Measurements from ENCODE around the gene TAB2.

TAB2 gene

GRCh38 chr6:149317644-149318571 is at the start of gene TAB2:
Gene TAB2, plus strand, starts transcription at chr6:149317712. Its CDS starts 52,286 bp downstream, at chr6:149369998.
- DNase-seq = no peak

GRCh38 chr6:149268146-149268545 is 49.4 kb upstream of the TAB2 start:
- DNase-seq = no peak

DNA sequence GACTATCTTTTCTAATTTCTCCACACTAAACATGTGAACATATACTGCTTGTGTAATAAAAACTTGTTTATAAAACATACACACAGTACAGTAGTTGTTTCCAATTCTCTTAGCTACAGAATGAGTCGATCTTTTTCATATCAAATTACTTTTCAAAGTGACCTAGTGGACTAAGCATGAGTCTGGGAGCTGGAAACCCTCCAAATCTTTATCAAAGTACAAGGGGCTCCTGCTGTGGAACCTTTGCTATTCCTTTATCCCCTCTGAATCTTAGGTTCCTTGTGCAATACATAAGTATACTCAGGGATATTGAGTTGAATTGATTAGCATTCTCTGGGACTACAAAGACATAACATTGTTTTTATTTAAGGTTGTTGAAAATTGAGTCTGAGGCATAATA is 48.7 kb upstream of the TAB2 start:
- no peak for DNase-seq

DNA sequence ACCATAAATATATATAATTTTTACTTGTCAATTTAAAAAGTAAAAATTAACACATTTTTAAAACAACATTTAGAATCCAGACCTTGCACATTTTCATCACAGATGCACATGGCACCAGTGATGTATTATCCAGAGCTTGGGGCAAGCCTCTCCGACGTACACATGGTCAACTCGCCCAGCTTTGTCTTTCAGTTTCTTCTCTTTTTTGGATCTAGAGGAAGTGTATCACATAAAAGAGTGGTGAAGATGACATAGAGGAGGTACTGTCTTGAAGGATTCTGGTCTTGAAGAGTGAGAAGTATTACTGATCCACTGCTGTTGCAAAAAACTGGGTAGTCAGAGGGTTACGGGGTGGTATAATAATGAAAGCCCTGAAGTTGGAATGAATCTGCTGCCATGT is 46.9 kb upstream of the TAB2 start:
- DNase-seq = no peak

GRCh38 chr6:149271348-149272340 is 45.9 kb upstream of the TAB2 start:
- peak; percentile 50 for DNase-seq

GRCh38 chr6:149273318-149273717 is 44.2 kb upstream of the TAB2 start:
- DNase-seq = no peak

DNA sequence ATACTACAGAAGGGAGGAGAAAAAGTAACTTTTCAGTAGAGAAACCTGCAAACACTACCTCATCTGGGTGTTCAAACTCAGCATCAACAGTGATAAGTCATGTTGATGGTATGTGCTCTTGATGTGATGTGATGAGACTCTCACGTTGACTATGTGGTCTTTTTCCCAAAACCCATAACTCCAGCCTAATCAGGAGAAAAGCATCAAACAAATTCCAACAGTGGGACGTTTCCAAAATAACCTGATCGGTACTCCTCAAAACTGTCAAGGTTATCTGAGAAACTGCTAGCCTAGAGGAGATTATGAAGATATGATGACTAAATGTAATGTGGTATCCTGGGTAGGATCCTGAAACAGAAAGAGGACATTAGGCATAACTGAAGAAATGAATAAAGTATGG is 41.9 kb upstream of the TAB2 start:
- no peak for DNase-seq

DNA sequence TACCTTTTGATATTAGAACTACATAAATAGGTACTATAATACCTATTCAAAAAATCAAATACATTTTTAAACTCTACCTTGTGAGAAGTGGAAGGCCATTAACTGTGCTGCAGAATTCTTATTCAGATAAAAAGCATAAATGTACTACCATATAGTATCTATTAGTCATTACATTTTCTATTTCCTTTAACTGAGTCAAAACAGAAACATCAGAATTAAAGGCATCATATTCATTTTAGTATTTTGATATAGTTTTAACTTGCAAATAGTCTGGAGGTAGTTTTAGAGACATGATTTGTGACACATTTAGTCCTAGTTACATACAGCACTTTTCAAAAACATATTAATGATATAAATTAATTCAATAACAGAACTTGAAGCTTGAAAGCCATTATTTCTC is 39.9 kb upstream of the TAB2 start:
- DNase-seq = no peak

- DNase-seq = no peak
These were observed 38.5 kb upstream of the TAB2 start for GRCh38 chr6:149278997-149279396.

DNA sequence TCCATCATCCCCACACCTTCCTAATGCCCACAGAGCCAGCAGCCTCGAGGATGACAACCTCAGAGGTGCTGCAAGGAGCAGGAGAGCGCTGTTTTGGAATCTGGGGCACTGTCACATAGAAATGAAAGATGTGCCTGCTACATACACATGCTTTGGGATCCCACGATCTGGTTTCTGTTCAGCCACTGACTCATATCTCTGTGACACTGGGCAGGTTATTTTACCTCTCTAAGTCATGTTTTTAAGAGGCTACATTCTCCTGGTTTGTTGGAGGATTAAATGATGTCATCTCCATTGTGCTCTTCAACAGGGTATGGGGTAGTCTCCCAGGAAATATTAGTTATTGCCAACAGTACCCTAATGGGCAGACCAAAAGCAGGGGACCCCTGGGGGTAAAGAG is 32.6 kb upstream of the TAB2 start:
- DNase-seq = no peak

- no peak for DNase-seq
These were observed 31.9 kb upstream of the TAB2 start for GRCh38 chr6:149285626-149286025.

DNA sequence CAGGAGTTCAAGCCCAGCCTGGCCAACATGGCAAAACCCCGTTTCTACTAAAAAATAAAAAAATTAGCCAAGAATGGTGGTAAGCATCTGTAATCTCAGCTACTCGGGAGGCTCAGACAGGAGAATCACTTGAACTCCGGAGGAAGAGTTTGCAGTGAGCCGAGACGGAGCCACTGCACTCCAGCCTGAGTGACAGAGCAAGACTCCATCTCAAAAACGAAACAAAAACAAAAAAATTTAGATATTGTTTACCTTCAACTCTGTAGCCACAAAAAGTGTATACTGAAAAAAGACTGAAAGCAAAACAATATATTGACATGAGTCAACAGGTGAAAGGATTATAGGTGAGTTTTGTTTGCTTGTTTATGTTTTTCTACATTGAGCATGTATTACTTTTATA is 30.6 kb upstream of the TAB2 start:
- no peak for DNase-seq

- no peak for DNase-seq
These were observed 28.2 kb upstream of the TAB2 start for GRCh38 chr6:149289192-149289781.

DNA sequence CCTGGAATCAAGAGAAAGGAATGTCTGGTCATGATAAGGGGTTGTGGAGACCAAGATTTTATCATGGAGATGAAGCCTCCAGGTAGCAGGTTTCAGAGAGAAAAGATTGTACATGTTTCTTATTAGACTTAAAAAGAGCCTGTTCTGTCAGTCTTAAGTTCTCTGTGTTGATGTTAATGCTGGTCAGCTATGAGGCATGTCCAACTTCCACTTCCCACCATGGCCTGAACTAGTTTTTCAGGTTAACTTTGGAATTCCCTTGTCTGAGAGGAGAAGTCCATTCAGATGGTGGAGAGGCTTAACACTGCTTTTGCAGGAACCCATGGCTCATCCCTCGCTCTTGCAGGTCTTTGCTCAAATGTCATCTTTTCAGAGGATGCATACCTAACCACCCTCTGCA is 27.5 kb upstream of the TAB2 start:
- DNase-seq = no peak

DNA sequence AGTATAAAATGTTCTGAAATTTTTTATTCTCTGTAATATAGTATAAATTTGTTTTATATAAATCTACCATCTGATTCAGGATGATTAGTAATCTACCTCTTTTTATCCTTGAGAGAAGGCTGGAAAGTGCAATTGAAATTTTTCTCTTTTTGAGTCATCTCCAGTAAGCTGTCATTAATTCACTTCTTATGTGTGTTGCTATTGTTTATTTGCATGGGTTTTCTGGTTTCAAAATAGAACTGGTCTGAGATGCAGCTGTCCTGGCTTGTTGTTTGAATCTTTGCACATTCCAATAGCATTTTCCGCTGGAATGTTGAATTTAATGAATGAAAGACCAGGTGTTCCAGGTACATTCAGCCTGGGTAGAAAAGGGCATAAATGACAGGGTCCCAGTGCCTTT is 24.3 kb upstream of the TAB2 start:
- no peak for DNase-seq

GRCh38 chr6:149300563-149300962 is 16.9 kb upstream of the TAB2 start:
- no peak for DNase-seq

DNA sequence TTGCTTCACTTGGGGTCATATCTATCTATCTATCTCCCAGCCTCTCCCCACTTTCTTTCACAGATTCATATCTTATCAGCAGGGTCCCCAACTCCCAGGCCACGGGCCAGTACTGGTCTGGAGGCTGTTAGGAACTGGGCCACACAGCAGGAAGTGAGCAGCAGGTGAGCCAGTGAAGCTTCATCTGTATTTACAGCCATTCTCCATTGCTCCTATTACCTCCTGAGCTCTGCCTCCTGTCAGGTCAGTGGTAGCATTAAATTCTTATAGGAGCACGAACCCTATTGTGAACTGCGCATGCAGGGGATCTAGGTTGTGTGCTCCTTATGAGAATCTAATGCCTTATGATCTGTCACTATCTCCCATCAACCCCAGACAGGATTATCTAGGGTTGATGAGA is 14.8 kb upstream of the TAB2 start:
- DNase-seq = no peak

DNA sequence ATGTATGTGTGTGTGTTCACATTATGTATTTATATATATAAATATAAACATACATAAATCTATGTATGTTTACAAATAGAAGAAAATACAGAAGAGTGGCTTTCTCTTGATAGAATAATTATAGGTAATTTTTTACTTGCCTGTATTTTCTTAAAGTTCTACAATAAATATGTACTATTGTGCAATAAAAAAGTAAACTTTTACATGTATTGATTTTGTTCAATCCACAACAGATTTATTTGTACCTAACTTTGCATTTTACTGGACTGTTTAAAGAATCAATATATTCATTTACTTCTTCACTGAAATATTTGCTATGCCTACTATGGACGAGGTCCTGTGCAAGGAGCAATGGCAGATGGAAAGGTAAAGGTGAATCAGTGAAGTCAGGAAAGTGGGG is 14.0 kb upstream of the TAB2 start:
- DNase-seq = no peak

GRCh38 chr6:149305372-149305771 is 12.1 kb upstream of the TAB2 start:
- no peak for DNase-seq

DNA sequence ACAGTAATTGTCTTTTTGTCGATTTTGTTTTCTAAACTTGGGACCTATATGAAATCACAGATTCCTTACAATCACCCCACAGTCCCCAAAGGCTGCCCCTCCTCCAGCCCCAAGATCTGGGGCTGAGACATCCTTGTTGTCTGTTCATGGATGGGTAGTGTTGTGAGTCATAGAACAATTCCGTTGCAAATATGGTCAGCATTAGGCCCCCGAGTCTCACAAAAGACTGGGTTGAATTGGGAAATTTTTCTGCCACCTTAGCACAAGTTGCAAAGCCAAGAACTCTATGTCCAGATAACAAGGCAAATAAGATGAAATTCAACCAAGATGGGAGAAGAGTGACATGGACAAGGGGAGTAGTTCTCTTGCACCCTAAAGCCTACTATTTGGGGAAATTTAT is 10.5 kb upstream of the TAB2 start:
- no peak for DNase-seq

GRCh38 chr6:149311293-149311692 is 6.2 kb upstream of the TAB2 start:
- no peak for DNase-seq

DNA sequence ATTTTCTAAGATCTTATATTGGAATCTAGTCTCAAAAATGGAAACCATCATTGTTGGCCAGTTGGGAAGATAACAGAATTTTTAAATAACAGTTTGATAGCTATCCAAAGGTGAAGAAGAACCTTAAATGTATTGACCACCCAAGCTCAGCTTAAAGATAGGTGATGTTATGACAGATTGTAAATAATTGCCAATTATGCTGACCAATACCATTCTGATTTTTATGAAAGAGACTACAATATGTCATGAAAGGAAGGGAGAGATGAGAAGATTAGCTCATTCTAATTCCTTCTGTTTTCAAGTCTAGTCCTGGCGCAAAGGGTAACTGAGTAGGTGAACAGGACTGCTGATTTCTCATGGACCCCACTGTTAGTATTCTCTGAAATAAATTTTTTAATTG is 5.7 kb upstream of the TAB2 start:
- DNase-seq = no peak

DNA sequence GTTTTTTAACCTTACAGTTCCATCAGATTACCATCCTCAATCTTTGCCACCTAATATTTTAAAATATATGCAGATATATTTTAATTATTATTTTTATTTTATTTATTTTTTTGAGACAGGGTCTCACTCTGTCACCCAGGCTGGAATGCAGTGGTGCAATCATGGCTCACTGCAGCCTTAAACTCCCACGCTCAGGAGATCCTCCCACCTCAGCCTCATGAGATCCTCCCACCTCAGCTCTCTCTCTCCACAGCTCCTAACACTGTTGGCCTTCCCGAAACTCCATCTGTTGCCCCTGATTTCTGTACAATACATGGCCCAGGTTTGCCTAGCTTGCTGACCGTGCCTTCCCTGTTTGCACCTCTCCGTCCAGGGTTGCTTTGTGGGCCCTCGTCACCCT is 4.4 kb upstream of the TAB2 start:
- no peak for DNase-seq
